HS-5 (cell line): ENCODE results near the gene NTN4.
A peak's percentile ranks its signal among the peaks of the same experiment; 100 is the strongest.
"Not testable (repeated sequence)": the region's sequence is repeated elsewhere in the genome, so short reads cannot be mapped to it uniquely, and the experiment has no call there.

Experiments used
- DNase-seq: peaks from one replicate; pipeline ENCODE4 v3.0.0-alpha.2; 2012; ENCODE audit warnings: low read depth

Gene NTN4

GRCh38 chr12:95705143-95705542 is 85.4 kb downstream of the NTN4 start:
- DNase-seq = no peak

- no peak for DNase-seq
Measured at GRCh38 chr12:95703986-95704385, 86.6 kb downstream of the NTN4 start.

GRCh38 chr12:95701722-95702418 is 88.7 kb downstream of the NTN4 start:
- DNase-seq = no peak

- DNase-seq = no peak
Measured at GRCh38 chr12:95701275-95701674, 89.3 kb downstream of the NTN4 start.

- peak; percentile 80 for DNase-seq
Measured at GRCh38 chr12:95700316-95700785, 90.2 kb downstream of the NTN4 start.

- no peak for DNase-seq
Measured at GRCh38 chr12:95699579-95699978, 91.0 kb downstream of the NTN4 start.

GRCh38 chr12:95694136-95694535 is 96.4 kb downstream of the NTN4 start:
- no peak for DNase-seq

GRCh38 chr12:95693689-95694088 is 96.9 kb downstream of the NTN4 start:
- DNase-seq = no peak

- DNase-seq = no peak
Measured at GRCh38 chr12:95690861-95691635, 99.5 kb downstream of the NTN4 start.

GRCh38 chr12:95687937-95688336 is 102.6 kb downstream of the NTN4 start:
- no peak for DNase-seq

- DNase-seq = no peak
Measured at GRCh38 chr12:95683418-95683817, 107.1 kb downstream of the NTN4 start.

- no peak for DNase-seq
Measured at GRCh38 chr12:95681210-95681765, 109.3 kb downstream of the NTN4 start.

GRCh38 chr12:95678684-95679083 is 111.9 kb downstream of the NTN4 start:
- no peak for DNase-seq

GRCh38 chr12:95677782-95678181 is 112.8 kb downstream of the NTN4 start:
- DNase-seq = not testable (repeated sequence)

GRCh38 chr12:95674631-95675030 is 115.9 kb downstream of the NTN4 start:
- no peak for DNase-seq

- DNase-seq = no peak
Measured at GRCh38 chr12:95674163-95674562, 116.4 kb downstream of the NTN4 start.

- no peak for DNase-seq
Measured at GRCh38 chr12:95673576-95673975, 117.0 kb downstream of the NTN4 start.

- no peak for DNase-seq
Measured at GRCh38 chr12:95672166-95672565, 118.4 kb downstream of the NTN4 start.

- no peak for DNase-seq
Measured at GRCh38 chr12:95671265-95671664, 119.3 kb downstream of the NTN4 start.

GRCh38 chr12:95663525-95663924 is 127.0 kb downstream of the NTN4 start:
- no peak for DNase-seq

- DNase-seq = no peak
Measured at GRCh38 chr12:95661360-95661759, 129.2 kb downstream of the NTN4 start.

- DNase-seq = no peak
Measured at GRCh38 chr12:95658386-95658785, 132.2 kb downstream of the NTN4 start.

- not testable (repeated sequence) for DNase-seq
Measured at GRCh38 chr12:95654665-95655064, 135.9 kb downstream of the NTN4 start.
